ENCODE results near the gene POLR2B.

POLR2B gene

GRCh38 chr4:57048590-57049304, 70.1 kb downstream of the POLR2B start:
- H3K27me3 ChIP-seq (ENCODE audit: insufficient read depth, poor library complexity, severe bottlenecking): no peaks in the 10 kb centered on the region
- H3K4me3 ChIP-seq (ENCODE audit: severe bottlenecking): no peak overlapping the region
- H3K4me1 ChIP-seq (ENCODE audit: insufficient read depth, poor library complexity, severe bottlenecking): peaks cover 35% of the 10 kb centered on the region
- H3K36me3 ChIP-seq (ENCODE audit: low read depth): peaks cover 33% of the 10 kb centered on the region
- ATAC-seq (ENCODE audit: low read depth) (peak; percentile 64), DNase-seq (ENCODE audit: low spot score) (no peak)
- H3K9me3 ChIP-seq (ENCODE audit: severe bottlenecking): no peaks in the 10 kb centered on the region
- H3K27ac ChIP-seq (ENCODE audit: poor library complexity, severe bottlenecking): peak overlapping the region; percentile 30
- TF ChIP-seq, protein P1, sequence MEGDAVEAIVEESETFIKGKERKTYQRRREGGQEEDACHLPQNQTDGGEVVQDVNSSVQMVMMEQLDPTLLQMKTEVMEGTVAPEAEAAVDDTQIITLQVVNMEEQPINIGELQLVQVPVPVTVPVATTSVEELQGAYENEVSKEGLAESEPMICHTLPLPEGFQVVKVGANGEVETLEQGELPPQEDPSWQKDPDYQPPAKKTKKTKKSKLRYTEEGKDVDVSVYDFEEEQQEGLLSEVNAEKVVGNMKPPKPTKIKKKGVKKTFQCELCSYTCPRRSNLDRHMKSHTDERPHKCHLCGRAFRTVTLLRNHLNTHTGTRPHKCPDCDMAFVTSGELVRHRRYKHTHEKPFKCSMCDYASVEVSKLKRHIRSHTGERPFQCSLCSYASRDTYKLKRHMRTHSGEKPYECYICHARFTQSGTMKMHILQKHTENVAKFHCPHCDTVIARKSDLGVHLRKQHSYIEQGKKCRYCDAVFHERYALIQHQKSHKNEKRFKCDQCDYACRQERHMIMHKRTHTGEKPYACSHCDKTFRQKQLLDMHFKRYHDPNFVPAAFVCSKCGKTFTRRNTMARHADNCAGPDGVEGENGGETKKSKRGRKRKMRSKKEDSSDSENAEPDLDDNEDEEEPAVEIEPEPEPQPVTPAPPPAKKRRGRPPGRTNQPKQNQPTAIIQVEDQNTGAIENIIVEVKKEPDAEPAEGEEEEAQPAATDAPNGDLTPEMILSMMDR (IDR thresholded peaks at IDR 0.05; ENCODE audit: poor library complexity, severe bottlenecking): no peak

DNA sequence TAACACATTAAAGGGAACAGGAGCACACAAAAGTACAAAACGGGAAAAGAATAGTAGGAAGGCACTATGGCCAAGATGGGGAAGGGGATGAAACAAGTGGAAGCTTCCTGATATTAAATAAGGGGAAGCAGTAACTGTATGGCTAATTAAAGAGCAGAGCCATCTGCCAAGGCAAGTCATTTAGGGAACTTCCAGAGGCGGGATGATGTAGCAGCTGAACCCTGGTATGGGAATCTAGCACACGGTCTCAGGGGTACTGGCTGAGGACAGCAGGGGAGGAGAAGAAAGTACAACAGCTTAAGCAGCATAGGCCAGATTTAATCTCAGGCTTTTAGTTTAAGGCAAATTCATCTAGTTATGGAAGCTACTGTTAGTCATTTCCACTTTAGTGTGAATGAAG, 72.4 kb downstream of the POLR2B start:
- no peak overlapping the region for H3K27ac ChIP-seq (ENCODE audit: poor library complexity, severe bottlenecking)
- DNase-seq (ENCODE audit: low spot score) (no peak), ATAC-seq (ENCODE audit: low read depth) (no peak)

DNA sequence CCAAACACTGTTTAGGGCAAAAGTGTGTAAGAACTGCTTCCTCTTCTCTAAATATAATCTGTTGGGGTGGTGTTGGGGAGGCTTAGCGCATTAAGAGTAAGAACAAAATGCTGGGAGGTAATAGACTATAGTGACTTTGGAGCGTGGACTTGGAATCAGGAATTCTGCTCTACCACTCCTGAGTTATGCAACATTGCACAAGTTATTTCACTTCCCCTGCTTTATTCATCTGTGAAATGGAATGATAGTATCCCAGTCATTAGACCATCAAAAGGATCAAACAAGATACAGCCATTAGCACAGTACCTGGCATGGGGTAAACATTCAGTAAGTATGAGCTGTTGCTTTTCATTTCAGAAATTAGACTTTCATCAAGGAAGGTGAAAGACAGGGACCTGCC, 72.8 kb downstream of the POLR2B start:
- peaks cover 22% of the 10 kb centered on the region for H3K4me1 ChIP-seq (ENCODE audit: insufficient read depth, poor library complexity, severe bottlenecking)
- TF ChIP-seq, protein P1 (IDR thresholded peaks at IDR 0.05; ENCODE audit: poor library complexity, severe bottlenecking): no peak
- H3K9me3 ChIP-seq (ENCODE audit: severe bottlenecking): no peaks in the 10 kb centered on the region
- H3K4me3 ChIP-seq (ENCODE audit: severe bottlenecking): no peak overlapping the region
- ATAC-seq (ENCODE audit: low read depth) (no peak), DNase-seq (ENCODE audit: low spot score) (no peak)
- no peaks in the 10 kb centered on the region for H3K27me3 ChIP-seq (ENCODE audit: insufficient read depth, poor library complexity, severe bottlenecking)
- no peak overlapping the region for H3K27ac ChIP-seq (ENCODE audit: poor library complexity, severe bottlenecking)
- H3K36me3 ChIP-seq (ENCODE audit: low read depth): peaks cover 25% of the 10 kb centered on the region

More for the DNA sequence above, 72.4 kb downstream of the POLR2B start:
- H3K27me3 ChIP-seq (ENCODE audit: insufficient read depth, poor library complexity, severe bottlenecking): no peaks in the 10 kb centered on the region
- peaks cover 25% of the 10 kb centered on the region for H3K36me3 ChIP-seq (ENCODE audit: low read depth)
- no peaks in the 10 kb centered on the region for H3K9me3 ChIP-seq (ENCODE audit: severe bottlenecking)
- TF ChIP-seq, protein P1 (IDR thresholded peaks at IDR 0.05; ENCODE audit: poor library complexity, severe bottlenecking): no peak
- peaks cover 25% of the 10 kb centered on the region for H3K4me1 ChIP-seq (ENCODE audit: insufficient read depth, poor library complexity, severe bottlenecking)
- no peak overlapping the region for H3K4me3 ChIP-seq (ENCODE audit: severe bottlenecking)

- DNase-seq (ENCODE audit: low spot score): no peak
- Histone ChIP-seq H3K9me3 (ENCODE audit: severe bottlenecking) (no peaks in the 10 kb centered on the region), H3K27me3 (ENCODE audit: insufficient read depth, poor library complexity, severe bottlenecking) (no peaks in the 10 kb centered on the region), H3K4me1 (ENCODE audit: insufficient read depth, poor library complexity, severe bottlenecking) (peaks cover 22% of the 10 kb centered on the region), H3K36me3 (ENCODE audit: low read depth) (peaks cover 16% of the 10 kb centered on the region), H3K27ac (ENCODE audit: poor library complexity, severe bottlenecking) (peak overlapping the region; percentile 63), H3K4me3 (ENCODE audit: severe bottlenecking) (no peak overlapping the region)
- peak; percentile 76 for ATAC-seq (ENCODE audit: low read depth)
- TF ChIP-seq, protein P1 (IDR thresholded peaks at IDR 0.05; ENCODE audit: poor library complexity, severe bottlenecking): no peak
Measured at GRCh38 chr4:57053508-57053907, 74.8 kb downstream of the POLR2B start.

DNA sequence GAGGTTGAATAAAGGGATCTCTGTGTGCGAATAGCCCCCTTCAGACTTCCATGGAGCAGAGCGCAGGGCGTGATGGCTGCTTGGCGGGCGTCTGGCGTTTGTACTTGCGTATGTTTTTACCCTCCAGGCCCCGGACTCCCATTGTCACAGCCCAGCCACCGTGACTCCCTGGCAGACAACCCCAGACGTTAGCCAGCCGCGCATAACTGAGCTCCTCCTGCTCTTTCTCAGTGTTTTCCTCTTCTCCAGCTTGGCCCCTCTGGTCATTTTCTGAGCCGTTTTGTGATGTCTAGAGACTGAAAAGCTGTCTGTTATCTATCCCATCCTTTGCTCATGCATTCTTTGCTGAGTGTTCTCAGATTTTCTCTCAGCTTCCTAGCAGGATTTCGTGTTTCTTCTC, 77.2 kb downstream of the POLR2B start:
- H3K9me3 ChIP-seq (ENCODE audit: severe bottlenecking): no peaks in the 10 kb centered on the region
- H3K27me3 ChIP-seq (ENCODE audit: insufficient read depth, poor library complexity, severe bottlenecking): no peaks in the 10 kb centered on the region
- TF ChIP-seq, protein P1 (IDR thresholded peaks at IDR 0.05; ENCODE audit: poor library complexity, severe bottlenecking): no peak
- H3K4me1 ChIP-seq (ENCODE audit: insufficient read depth, poor library complexity, severe bottlenecking): peaks cover 7% of the 10 kb centered on the region
- ATAC-seq (ENCODE audit: low read depth) (no peak), DNase-seq (ENCODE audit: low spot score) (no peak)
- H3K4me3 ChIP-seq (ENCODE audit: severe bottlenecking): no peak overlapping the region
- no peak overlapping the region for H3K27ac ChIP-seq (ENCODE audit: poor library complexity, severe bottlenecking)
- peaks cover 9% of the 10 kb centered on the region; the same call in 1 of the 2 replicates for H3K36me3 ChIP-seq (ENCODE audit: low read depth)
